Gastrocnemius medialis (tissue), 4 donors: ENCODE data around the gene SEH1L. TPM values are rescaled to one million over a fixed set of nuclear protein-coding genes. Genes with fewer than 3 reads are reported as not detected.

Experiments
- ATAC-seq, 2 donors: fragments of 150-250 bp; one replicate each; pipeline ENCODE4 v1.9.1; 2016
- DNase-seq, 2 donors: peaks; one replicate each; pipeline ENCODE4 v3.0.0-alpha.2; 2019
- H3K27ac ChIP-seq, 4 donors: fragments of 200-600 bp; sonication (generic); 1 replicate in 1 of 4; 2 replicates in 3 of 4; pipeline ENCODE4 v1.5.1; 2016 to 2018; ENCODE audit warnings: mild to moderate bottlenecking in 2 of 4, moderate library complexity in 1 of 4
- H3K27me3 ChIP-seq, 3 donors: fragments of 200-600 bp; sonication (generic) in 2 of 3; 1 replicate in 1 of 3; 2 replicates in 2 of 3; pipeline versions ENCODE4 v1.5.1 to v1.6.0; 2016 to 2019; ENCODE audit warnings: mild to moderate bottlenecking in 1 of 3, moderate library complexity in 1 of 3
- H3K36me3 ChIP-seq, 2 donors: fragments of 200-600 bp; sonication (generic) in 1 of 2; one replicate each; pipeline ENCODE4 v1.5.1; 2017 to 2018
- H3K4me1 ChIP-seq, 2 donors: fragments of 200-600 bp; sonication (generic) in 1 of 2; one replicate each; pipeline ENCODE4 v1.5.1; 2016 to 2017; ENCODE audit warnings: mild to moderate bottlenecking in 2 of 2
- H3K4me3 ChIP-seq, 4 donors: fragments of 200-600 bp; sonication (generic) in 3 of 4; 1 replicate in 1 of 4; 2 replicates in 3 of 4; pipeline ENCODE4 v1.5.1; 2016 to 2019; ENCODE audit warnings: mild to moderate bottlenecking in 2 of 4
- H3K9me3 ChIP-seq, 3 donors: fragments of 200-600 bp; sonication (generic) in 2 of 3; 1 replicate in 1 of 3; 2 replicates in 2 of 3; pipeline ENCODE4 v1.5.1; 2016 to 2019
- CTCF ChIP-seq, 5 experiments: fragments of 450-650 bp in 3 of 5; fragments of 200-600 bp in 2 of 5; sonication (generic) in 2 of 5; IDR thresholded peaks in 4 of 5; conservative IDR thresholded peaks in 1 of 5; 1 replicate in 4 of 5; 2 replicates in 1 of 5; pipeline ENCODE4 v1.5.1; 2016 to 2019; ENCODE audit warnings: antibody characterized with exemption in 5 of 5, mild to moderate bottlenecking in 3 of 5, moderate library complexity in 3 of 5
- POLR2A ChIP-seq, 2 donors: fragments of 450-650 bp; IDR thresholded peaks; one replicate each; pipeline ENCODE4 v1.6.1; 2017; ENCODE audit warnings: antibody characterized with exemption in 2 of 2, mild to moderate bottlenecking in 2 of 2, moderate library complexity in 2 of 2
- in situ Hi-C, 4 donors: fragments of 200-750 bp; cut with MboI; loops; one replicate each; pipeline versions ENCODE4 v1.15.0 to v1.8.0; 2017; ENCODE audit warnings: low sequenced_read_pairs in 4 of 4
- intact Hi-C: fragments of 100-400 bp; cut with DNase I; formaldehyde crosslinking; loops from one replicate; pipeline ENCODE4 v1.15.1; 2023; ENCODE audit warnings: low total_unique reads
- total RNA-seq, 4 donors: library from RNA; depleted of rRNA; stranded (reverse); fragments of >200 nt; gene quantifications; one replicate each; pipeline versions ENCODE4 v1.1.0 to v1.2.3, GENCODE V29; 2016

The SEH1L gene
- total RNA-seq, 4 donors from 2014 or later = 19.8 to 29.9 (median 28.2) TPM

- intact Hi-C loops (no loop called here), in situ Hi-C loops (loop anchor here in 1 of 4 donors (25.0 kb wide), 1 partner anchor 779 kb away; the partner anchor contains the start of genes FAM210A and RNMT)
- ATAC-seq (no peak), DNase-seq (no peak)
- no peak overlapping the region for H3K27ac ChIP-seq
- peaks cover 0 to 35% of the 10 kb centered on the region in 2 donors for H3K36me3 ChIP-seq
- TF ChIP-seq CTCF (IDR thresholded peaks at IDR 0.05 in 4 of 5, conservative IDR thresholded peaks at IDR 0.05 in 1 of 5) (no peak), POLR2A (IDR thresholded peaks at IDR 0.05) (no peak)
- H3K4me3 ChIP-seq = no peak overlapping the region
- H3K4me1 ChIP-seq = no peaks in the 10 kb centered on the region
- H3K27me3 ChIP-seq = no peaks in the 10 kb centered on the region
- no peaks in the 10 kb centered on the region for H3K9me3 ChIP-seq
Measured at GRCh38 chr18:12958478-12958877, 10.7 kb downstream of the SEH1L start.

GRCh38 chr18:12960395-12960794 is 12.6 kb downstream of the SEH1L start:
- Histone ChIP-seq H3K4me3 (no peak overlapping the region), H3K36me3 (peaks cover 0 to 48% of the 10 kb centered on the region in 2 donors), H3K9me3 (no peaks in the 10 kb centered on the region), H3K27ac (no peak overlapping the region), H3K27me3 (no peaks in the 10 kb centered on the region), H3K4me1 (no peaks in the 10 kb centered on the region)
- intact Hi-C loops = no loop called here
- TF ChIP-seq CTCF (IDR thresholded peaks at IDR 0.05 in 4 of 5, conservative IDR thresholded peaks at IDR 0.05 in 1 of 5) (no peak), POLR2A (IDR thresholded peaks at IDR 0.05) (no peak)
- ATAC-seq (no peak), DNase-seq (no peak)
- in situ Hi-C loops = loop anchor here in 1 of 4 donors (25.0 kb wide), 1 partner anchor 777 kb away; the partner anchor contains the start of genes FAM210A and RNMT

- Histone ChIP-seq H3K27ac (no peak overlapping the region), H3K4me3 (no peak overlapping the region), H3K9me3 (no peaks in the 10 kb centered on the region), H3K36me3 (peaks cover 0 to 42% of the 10 kb centered on the region in 2 donors), H3K27me3 (no peaks in the 10 kb centered on the region), H3K4me1 (no peaks in the 10 kb centered on the region)
- in situ Hi-C loops (loop anchor here in 1 of 4 donors (25.0 kb wide), 1 partner anchor 776 kb away; the partner anchor contains the start of genes FAM210A and RNMT), intact Hi-C loops (no loop called here)
- ATAC-seq (no peak), DNase-seq (no peak)
- TF ChIP-seq POLR2A (IDR thresholded peaks at IDR 0.05) = no peak
- no peak for TF ChIP-seq CTCF (IDR thresholded peaks at IDR 0.05 in 4 of 5, conservative IDR thresholded peaks at IDR 0.05 in 1 of 5)
Measured at GRCh38 chr18:12960853-12961397, 13.1 kb downstream of the SEH1L start.

- Histone ChIP-seq H3K27ac (no peak overlapping the region), H3K4me3 (no peak overlapping the region), H3K9me3 (no peaks in the 10 kb centered on the region), H3K36me3 (peaks cover 0 to 39% of the 10 kb centered on the region in 2 donors), H3K27me3 (no peaks in the 10 kb centered on the region), H3K4me1 (no peaks in the 10 kb centered on the region)
- DNase-seq (no peak), ATAC-seq (no peak)
- intact Hi-C loops = no loop called here
- in situ Hi-C loops = loop anchor here in 1 of 4 donors (25.0 kb wide), 1 partner anchor 774 kb away; the partner anchor contains the start of genes FAM210A and RNMT
- TF ChIP-seq POLR2A (IDR thresholded peaks at IDR 0.05) (no peak), CTCF (IDR thresholded peaks at IDR 0.05 in 4 of 5, conservative IDR thresholded peaks at IDR 0.05 in 1 of 5) (no peak)
Measured at GRCh38 chr18:12963069-12963468, 15.3 kb downstream of the SEH1L start.
